ENCODE data around the gene NAGPA.

- no peak for TF ChIP-seq CTCF (conservative IDR thresholded peaks at IDR 0.05; ENCODE audit: low read depth in 2 of 2)
- no peak for TF ChIP-seq NANOG (IDR thresholded peaks at IDR 0.05; ENCODE audit: borderline replicate concordance)
- TF ChIP-seq POLR2AphosphoS5 (IDR thresholded peaks at IDR 0.05; ENCODE audit: low read depth), result no peak
- TF ChIP-seq REST (IDR thresholded peaks at IDR 0.05; ENCODE audit: unreplicated experiment), result no peak
- no peak for TF ChIP-seq EZH2 (IDR thresholded peaks at IDR 0.05; ENCODE audit: low read depth, unreplicated experiment)
- TF ChIP-seq EZH2phosphoT487 (IDR thresholded peaks at IDR 0.05; ENCODE audit: unreplicated experiment), result no peak
- TF ChIP-seq CREB1 (CRISPR knock-in tag; IDR thresholded peaks at IDR 0.05; ENCODE audit: low read depth), result no peak
- TF ChIP-seq STAT1 (IDR thresholded peaks at IDR 0.05; ENCODE audit: unreplicated experiment), result no peak
- no peak for TF ChIP-seq ZNF331 (CRISPR knock-in tag; IDR thresholded peaks at IDR 0.05; ENCODE audit: low read depth)
- no peak for TF ChIP-seq JUNB (IDR thresholded peaks at IDR 0.05; ENCODE audit: unreplicated experiment)
These were observed 49.4 kb downstream of the NAGPA start for GRCh38 chr16:4984174-4984990.
